Choroid plexus epithelial cell (primary cell): Measurements from ENCODE around the gene PARN.

Experiments
- DNase-seq: peaks from one replicate; pipeline ENCODE4 v3.0.0-alpha.2; 2010; ENCODE audit warnings: low read depth
- H3K4me3 ChIP-seq: 2 replicates; pipeline ENCODE4 v1.5.1; 2011; ENCODE audit warnings: low read depth, mild to moderate bottlenecking, control low read depth, low read length, moderate library complexity
- CTCF ChIP-seq: conservative IDR thresholded peaks from 2 replicates; pipeline ENCODE4 v1.5.1; 2011; ENCODE audit warnings: low read depth, mild to moderate bottlenecking, control low read depth, inconsistent platforms, low read length, moderate library complexity

Gene PARN

GRCh38 chr16:14562691-14563491 is 67.2 kb downstream of the PARN start:
- no peak for DNase-seq
- TF ChIP-seq CTCF = peak; percentile 14

DNA sequence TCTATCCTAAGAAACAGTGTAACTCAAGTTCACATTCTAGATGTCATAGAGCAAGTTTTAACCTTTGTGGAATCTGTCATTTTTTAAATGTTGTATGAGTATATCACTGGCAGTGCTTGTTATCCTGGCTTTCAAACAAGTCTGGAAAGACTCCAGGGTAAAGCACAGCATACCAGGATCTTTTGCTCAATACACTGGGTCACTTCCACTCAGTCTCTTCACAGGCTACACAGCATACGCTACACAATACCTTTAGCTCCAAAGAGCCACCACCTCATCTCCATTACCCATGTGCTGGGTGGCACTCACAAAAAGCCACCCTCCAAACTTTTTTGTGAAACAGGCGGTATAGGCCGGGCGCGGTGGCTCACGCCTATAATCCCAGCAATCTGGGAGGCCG is 69.5 kb downstream of the PARN start:
- no peak for TF ChIP-seq CTCF
- DNase-seq = no peak
- no peak overlapping the region for H3K4me3 ChIP-seq

More at GRCh38 chr16:14562691-14563491, 67.2 kb downstream of the PARN start:
- no peak overlapping the region for H3K4me3 ChIP-seq

- H3K4me3 ChIP-seq = no peak overlapping the region
- no peak for DNase-seq
- TF ChIP-seq CTCF = no peak
Measured at GRCh38 chr16:14559809-14560241, 70.2 kb downstream of the PARN start.

DNA sequence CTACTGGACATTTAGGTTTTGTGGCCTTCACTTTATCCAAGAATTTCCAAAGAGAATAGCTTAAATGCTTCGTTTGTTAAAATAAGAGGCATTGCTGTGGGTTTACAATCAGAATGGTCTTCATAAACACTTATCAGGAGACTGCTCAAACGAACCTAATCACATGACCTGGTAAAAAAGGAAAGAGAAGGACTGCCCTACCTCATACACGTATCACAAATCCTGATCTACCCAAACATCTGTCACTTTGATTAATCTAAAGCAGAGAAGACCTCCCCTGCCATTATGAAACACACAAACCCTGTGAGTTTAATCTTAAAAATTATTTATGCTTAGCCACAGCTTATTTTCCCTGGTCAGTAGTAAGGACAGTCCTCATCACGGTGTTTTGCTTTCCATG is 76.6 kb downstream of the PARN start:
- no peak for DNase-seq
- no peak overlapping the region for H3K4me3 ChIP-seq
- no peak for TF ChIP-seq CTCF

- H3K4me3 ChIP-seq = no peak overlapping the region
- peak; percentile 25 for DNase-seq
- TF ChIP-seq CTCF = no peak
Measured at GRCh38 chr16:14549789-14550153, 80.3 kb downstream of the PARN start.

GRCh38 chr16:14548933-14549788 is 80.9 kb downstream of the PARN start:
- no peak overlapping the region for H3K4me3 ChIP-seq
- peak; percentile 15 for DNase-seq
- no peak for TF ChIP-seq CTCF
